T-cell (primary cell): ENCODE data around the gene CABCOCO1. TPM values are rescaled to one million over a fixed set of nuclear protein-coding genes. Genes with fewer than 3 reads are reported as not detected.
A peak's percentile ranks its signal among the peaks of the same experiment; 100 is the strongest.
"Not testable (repeated sequence)": the region's sequence is repeated elsewhere in the genome, so short reads cannot be mapped to it uniquely, and the experiment has no call there.

Source experiments
- ATAC-seq, 4 experiments: fragments of 200-7000 bp in 3 of 4; fragments of 150-1000 bp in 1 of 4; cut with Tn5 transposase; replicated peaks in 1 of 4; 1 replicate in 3 of 4; 2 replicates in 1 of 4; pipeline ENCODE4 v1.10.0; 2021; ENCODE audit warnings: moderate library complexity in 3 of 4, mild to moderate bottlenecking in 2 of 4, moderate number of reproducible peaks in 1 of 4
- CTCF ChIA-PET, 2 donors: fragments of 300-600 bp; sonication (Branson Sonifier 250); formaldehyde crosslinking; loops; one replicate each; lab custom pipeline; 2022; ENCODE audit warnings: antibody characterized with exemption in 2 of 2; lab: Charles Lee
- POLR2A ChIA-PET, 2 donors: fragments of 300-600 bp; sonication (Branson Sonifier 250); formaldehyde crosslinking; loops; one replicate each; lab custom pipeline; 2022; ENCODE audit warnings: antibody characterized with exemption in 2 of 2; lab: Charles Lee
- DNase-seq, 35 experiments: peaks; one replicate each; pipeline versions ENCODE4 v3.0.0 to v3.0.0-alpha.2; 2013 to 2023
- H3K27ac ChIP-seq: one replicate; pipeline ENCODE4 v1.5.1; 2013; ENCODE audit warnings: low read length
- H3K27me3 ChIP-seq, 2 experiments: replicated peaks in 1 of 2; 1 replicate in 1 of 2; 2 replicates in 1 of 2; pipeline versions ENCODE4 v1.6.1 to v1.7.0; 2013; ENCODE audit warnings: low read length in 1 of 2, mixed read lengths in 1 of 2; ENCODE audit not compliant: control insufficient read depth in 2 of 2, insufficient read depth in 2 of 2; ENCODE audit errors: extremely low read depth in 1 of 2
- H3K36me3 ChIP-seq, 2 donors: 1 replicate in 1 of 2; 2 replicates in 1 of 2; pipeline versions ENCODE4 v1.6.1 to v1.7.0; 2013; ENCODE audit warnings: low read length in 1 of 2; ENCODE audit not compliant: control insufficient read depth in 2 of 2, insufficient read depth in 1 of 2; ENCODE audit errors: extremely low read depth in 1 of 2
- H3K4me1 ChIP-seq, 2 experiments: 1 replicate in 1 of 2; 2 replicates in 1 of 2; pipeline versions ENCODE4 v1.6.1 to v1.7.0; 2013; ENCODE audit warnings: low read length in 2 of 2, mixed read lengths in 1 of 2; ENCODE audit not compliant: insufficient read depth in 2 of 2, control insufficient read depth in 1 of 2; ENCODE audit errors: extremely low read depth in 1 of 2
- H3K4me3 ChIP-seq, 2 donors: 1 replicate in 1 of 2; 2 replicates in 1 of 2; pipeline versions ENCODE4 v1.5.1 to v1.7.0; 2013; ENCODE audit warnings: mild to moderate bottlenecking in 2 of 2, low read length in 1 of 2, moderate library complexity in 1 of 2; ENCODE audit not compliant: control insufficient read depth in 1 of 2; ENCODE audit errors: extremely low read depth in 1 of 2
- H3K9me3 ChIP-seq: 2 replicates; pipeline ENCODE4 v1.7.0; 2013
- H3K27ac Mint-ChIP-seq, 2 donors: one replicate each; pipeline ENCODE4 v1.8.0; 2020 to 2021; ENCODE audit warnings: mild to moderate bottlenecking in 2 of 2, mixed read lengths in 2 of 2
- H3K27me3 Mint-ChIP-seq, 2 donors: one replicate each; pipeline ENCODE4 v1.8.0; 2021 to 2022; ENCODE audit warnings: mixed read lengths in 2 of 2
- H3K36me3 Mint-ChIP-seq: one replicate; pipeline ENCODE4 v1.8.0; 2021; ENCODE audit warnings: mixed read lengths
- H3K4me1 Mint-ChIP-seq, 3 donors: one replicate each; pipeline ENCODE4 v1.8.0; 2020 to 2022; ENCODE audit warnings: mixed read lengths in 3 of 3, mild to moderate bottlenecking in 1 of 3
- H3K4me3 Mint-ChIP-seq, 3 donors: one replicate each; pipeline ENCODE4 v1.8.0; 2020 to 2022; ENCODE audit warnings: mild to moderate bottlenecking in 3 of 3, mixed read lengths in 3 of 3, moderate library complexity in 3 of 3
- H3K9me3 Mint-ChIP-seq, 3 donors: one replicate each; pipeline ENCODE4 v1.8.0; 2020 to 2022; ENCODE audit warnings: mixed read lengths in 3 of 3
- WGBS: methylation state at CpG from one replicate; pipeline ENCODE4 v1.1.5; 2013; ENCODE audit warnings: missing lambda C conversion rate; ENCODE audit not compliant: insufficient coverage; 5-methylcytosine and 5-hydroxymethylcytosine counted together
- total RNA-seq, 35 experiments: library from RNA in 6 of 35; stranded (reverse) in 6 of 35; fragments of 120-200 nt in 1 of 35; gene quantifications; one replicate each; pipeline versions ENCODE4 v1.2.1 to v1.2.4 and lab custom pipeline; 2013 to 2026

Gene CABCOCO1
- total RNA-seq, 5 donors from 2014 or later (not counting 1 experiment from before 2014, with no cell fraction given), result not detected

GRCh38 chr10:61732629-61733278 lies 70.0 kb downstream of the CABCOCO1 start:
- Mint-ChIP-seq H3K27ac (no peak overlapping the region), H3K9me3 (peaks cover 0 to 7% (median 0%) of the 10 kb centered on the region in 3 donors), H3K4me3 (no peak overlapping the region), H3K27me3 (peaks cover 23 to 47% of the 10 kb centered on the region in 2 donors), H3K36me3 (no peaks in the 10 kb centered on the region), H3K4me1 (peaks cover 0 to 2% (median 0%) of the 10 kb centered on the region in 3 donors)
- Histone ChIP-seq H3K4me3 (no peak overlapping the region), H3K36me3 (no peaks in the 10 kb centered on the region), H3K9me3 (no peaks in the 10 kb centered on the region), H3K27ac (no peak overlapping the region), H3K27me3 (peaks cover 0 to 3% of the 10 kb centered on the region in 2 experiments), H3K4me1 (no peaks in the 10 kb centered on the region)
- DNase-seq (no peak), ATAC-seq (no peak)
- ChIA-PET CTCF (interaction anchor here (0.6 to 1.4 kb wide), 6 partner anchors 16 to 911 kb away, joined by 3 to 5 read pairs (median 4); no protein-coding TSS in a partner anchor), POLR2A (no interaction called here)
- WGBS, result no CpG with 5 or more reads among the region's 4 CpGs

DNA sequence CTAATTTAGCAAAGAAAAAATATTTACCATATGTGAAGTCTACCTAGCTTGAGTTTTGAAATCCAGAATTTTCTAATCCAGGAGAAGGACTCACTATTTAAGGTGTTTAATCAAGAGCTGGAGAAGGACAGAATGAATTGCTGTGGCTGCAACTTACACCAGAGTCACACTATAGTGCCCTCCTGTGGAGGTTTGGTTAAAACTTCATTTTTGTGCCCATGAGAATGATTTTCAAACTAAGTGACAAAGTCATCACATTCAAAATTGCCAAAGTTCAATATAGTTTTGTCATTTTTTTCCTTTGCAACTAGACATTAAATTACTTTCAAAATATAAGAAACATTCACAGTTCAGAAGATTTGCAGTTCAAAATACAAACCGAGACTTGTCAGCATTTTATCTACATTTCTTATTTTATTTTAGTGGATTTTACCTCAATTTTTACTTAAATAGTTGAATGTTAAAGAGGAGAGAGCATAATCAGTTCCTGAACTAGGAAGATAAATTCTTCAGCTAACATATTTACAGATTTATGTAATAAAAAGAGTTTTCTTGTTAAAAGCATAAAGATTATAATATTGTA lies 70.7 kb downstream of the CABCOCO1 start:
- no peaks in the 10 kb centered on the region for H3K36me3 ChIP-seq
- Mint-ChIP-seq H3K4me3 (no peak overlapping the region), H3K27ac (no peak overlapping the region), H3K36me3 (no peaks in the 10 kb centered on the region), H3K9me3 (peaks cover 0 to 7% (median 0%) of the 10 kb centered on the region in 3 donors), H3K4me1 (peaks cover 0 to 2% (median 0%) of the 10 kb centered on the region in 3 donors), H3K27me3 (peaks cover 23 to 44% of the 10 kb centered on the region in 2 donors)
- ATAC-seq, result no peak
- H3K9me3 ChIP-seq, result no peaks in the 10 kb centered on the region
- no peak overlapping the region for H3K27ac ChIP-seq
- H3K27me3 ChIP-seq, result peaks cover 0 to 3% of the 10 kb centered on the region in 2 experiments
- POLR2A ChIA-PET, result no interaction called here
- H3K4me3 ChIP-seq, result no peak overlapping the region
- no peaks in the 10 kb centered on the region for H3K4me1 ChIP-seq
- CTCF ChIA-PET, result interaction anchor here (0.7 to 1.4 kb wide), 4 partner anchors 16 to 912 kb away, joined by 4 to 5 read pairs (median 4); no protein-coding TSS in a partner anchor
- peak in 2 of 35 experiments; percentile 6 to 38 for DNase-seq
- WGBS, result no CpG with 5 or more reads among the region's 1 CpG

GRCh38 chr10:61735882-61736281 lies 73.2 kb downstream of the CABCOCO1 start:
- CTCF ChIA-PET, result no interaction called here
- Histone ChIP-seq H3K36me3 (no peaks in the 10 kb centered on the region), H3K27ac (no peak overlapping the region), H3K4me1 (no peaks in the 10 kb centered on the region), H3K9me3 (no peaks in the 10 kb centered on the region), H3K27me3 (no peaks in the 10 kb centered on the region), H3K4me3 (no peak overlapping the region)
- Mint-ChIP-seq H3K27me3 (peaks cover 23 to 26% of the 10 kb centered on the region in 2 donors), H3K9me3 (peaks cover 0 to 7% (median 0%) of the 10 kb centered on the region in 3 donors), H3K36me3 (no peaks in the 10 kb centered on the region), H3K4me1 (peaks cover 0 to 2% (median 0%) of the 10 kb centered on the region in 3 donors), H3K27ac (no peak overlapping the region), H3K4me3 (no peak overlapping the region)
- WGBS, result no CpG with 5 or more reads among the region's 3 CpGs
- DNase-seq (no peak), ATAC-seq (no peak)
- POLR2A ChIA-PET, result no interaction called here

GRCh38 chr10:61737455-61737854 lies 74.7 kb downstream of the CABCOCO1 start:
- not testable (repeated sequence) for H3K36me3 ChIP-seq, H3K4me1 Mint-ChIP-seq, H3K27ac ChIP-seq, H3K36me3 Mint-ChIP-seq, H3K27me3 ChIP-seq, H3K27ac Mint-ChIP-seq, DNase-seq, H3K4me3 Mint-ChIP-seq, H3K9me3 ChIP-seq, H3K4me3 ChIP-seq, ATAC-seq, H3K9me3 Mint-ChIP-seq, H3K4me1 ChIP-seq
- peaks cover 23 to 25% of the 10 kb centered on the region in 2 donors for H3K27me3 Mint-ChIP-seq
- CTCF ChIA-PET, result interaction anchor here in 1 of 2 donors (0.6 to 1.3 kb wide), 2 partner anchors 9 to 100 kb away, joined by 3 to 6 read pairs; no protein-coding TSS in a partner anchor
- POLR2A ChIA-PET, result interaction anchor here in 1 of 2 donors (0.7 kb wide), 1 partner anchor 197 kb away, joined by 3 read pairs; no protein-coding TSS in a partner anchor
- no CpG with 5 or more reads among the region's 6 CpGs for WGBS

DNA sequence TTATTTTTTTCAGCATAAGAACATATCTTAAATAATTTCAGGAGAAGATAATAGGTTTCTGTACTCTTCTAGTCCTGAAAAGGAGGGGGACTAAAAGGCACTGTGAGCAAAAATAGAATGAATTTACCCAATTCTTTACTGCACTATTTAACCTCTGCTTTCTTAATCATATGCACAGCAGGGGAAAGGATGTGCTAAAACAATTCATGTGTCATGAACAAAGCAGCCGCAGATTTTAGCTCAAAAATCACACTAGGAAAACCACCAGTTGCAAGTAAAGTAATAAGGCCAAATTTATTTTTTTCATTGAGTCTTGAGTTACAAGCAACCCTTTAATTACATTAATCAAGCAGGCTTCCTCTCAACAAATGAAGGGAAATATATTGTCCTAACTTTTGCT lies 80.1 kb downstream of the CABCOCO1 start:
- no peaks in the 10 kb centered on the region for H3K27me3 ChIP-seq
- CTCF ChIA-PET, result no interaction called here
- no peak for DNase-seq
- H3K27ac ChIP-seq, result no peak overlapping the region
- no peaks in the 10 kb centered on the region for H3K4me1 Mint-ChIP-seq
- no peaks in the 10 kb centered on the region for H3K4me1 ChIP-seq
- WGBS, result no CpG with 5 or more reads among the region's 1 CpG
- H3K9me3 Mint-ChIP-seq, result peaks cover 3 to 6% (median 3%) of the 10 kb centered on the region in 3 donors
- no peaks in the 10 kb centered on the region for H3K27me3 Mint-ChIP-seq
- no peak for ATAC-seq
- POLR2A ChIA-PET, result no interaction called here
- H3K9me3 ChIP-seq, result no peaks in the 10 kb centered on the region
- peaks cover 4% of the 10 kb centered on the region for H3K36me3 Mint-ChIP-seq
- H3K4me3 ChIP-seq, result no peak overlapping the region
- no peak overlapping the region for H3K4me3 Mint-ChIP-seq
- no peaks in the 10 kb centered on the region for H3K36me3 ChIP-seq
- H3K27ac Mint-ChIP-seq, result no peak overlapping the region

- POLR2A ChIA-PET, result no interaction called here
- CTCF ChIA-PET, result no interaction called here
- WGBS, result no CpG with 5 or more reads among the region's 1 CpG
These were observed 81.7 kb downstream of the CABCOCO1 start for GRCh38 chr10:61744469-61744868.

More at GRCh38 chr10:61744469-61744868, 81.7 kb downstream of the CABCOCO1 start:
- Histone ChIP-seq H3K36me3 (no peaks in the 10 kb centered on the region), H3K9me3 (no peaks in the 10 kb centered on the region), H3K27me3 (no peaks in the 10 kb centered on the region), H3K27ac (no peak overlapping the region), H3K4me3 (no peak overlapping the region), H3K4me1 (no peaks in the 10 kb centered on the region)
- no peak for DNase-seq
- Mint-ChIP-seq H3K4me3 (no peak overlapping the region), H3K9me3 (peaks cover 3 to 6% (median 3%) of the 10 kb centered on the region in 3 donors), H3K4me1 (no peaks in the 10 kb centered on the region), H3K27ac (no peak overlapping the region), H3K27me3 (no peaks in the 10 kb centered on the region), H3K36me3 (peaks cover 4% of the 10 kb centered on the region)
- no peak for ATAC-seq
